Measurements from ENCODE around the gene PAM16. TPM values are rescaled to one million over a fixed set of nuclear protein-coding genes. Genes with fewer than 3 reads are reported as not detected.

The PAM16 gene
- polyA plus RNA-seq, 1 donor from 2014 or later, result 145 TPM

- no peak overlapping the region for H3K9ac ChIP-seq (ENCODE audit: low read length)
- no peaks in the 10 kb centered on the region for H3K9me3 ChIP-seq (ENCODE audit: low read length)
- TF ChIP-seq, protein P1, sequence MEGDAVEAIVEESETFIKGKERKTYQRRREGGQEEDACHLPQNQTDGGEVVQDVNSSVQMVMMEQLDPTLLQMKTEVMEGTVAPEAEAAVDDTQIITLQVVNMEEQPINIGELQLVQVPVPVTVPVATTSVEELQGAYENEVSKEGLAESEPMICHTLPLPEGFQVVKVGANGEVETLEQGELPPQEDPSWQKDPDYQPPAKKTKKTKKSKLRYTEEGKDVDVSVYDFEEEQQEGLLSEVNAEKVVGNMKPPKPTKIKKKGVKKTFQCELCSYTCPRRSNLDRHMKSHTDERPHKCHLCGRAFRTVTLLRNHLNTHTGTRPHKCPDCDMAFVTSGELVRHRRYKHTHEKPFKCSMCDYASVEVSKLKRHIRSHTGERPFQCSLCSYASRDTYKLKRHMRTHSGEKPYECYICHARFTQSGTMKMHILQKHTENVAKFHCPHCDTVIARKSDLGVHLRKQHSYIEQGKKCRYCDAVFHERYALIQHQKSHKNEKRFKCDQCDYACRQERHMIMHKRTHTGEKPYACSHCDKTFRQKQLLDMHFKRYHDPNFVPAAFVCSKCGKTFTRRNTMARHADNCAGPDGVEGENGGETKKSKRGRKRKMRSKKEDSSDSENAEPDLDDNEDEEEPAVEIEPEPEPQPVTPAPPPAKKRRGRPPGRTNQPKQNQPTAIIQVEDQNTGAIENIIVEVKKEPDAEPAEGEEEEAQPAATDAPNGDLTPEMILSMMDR (IDR thresholded peaks at IDR 0.05; ENCODE audit: poor library complexity, severe bottlenecking), result no peak
- TF ChIP-seq MXI1 (conservative IDR thresholded peaks at IDR 0.05; ENCODE audit: poor library complexity, severe bottlenecking) (no peak), RAD21 (conservative IDR thresholded peaks at IDR 0.05) (no peak), SMC3 (conservative IDR thresholded peaks at IDR 0.05; ENCODE audit: poor library complexity) (no peak), TAF1 (IDR thresholded peaks at IDR 0.05; ENCODE audit: low read depth) (no peak), POLR2AphosphoS5 (IDR thresholded peaks at IDR 0.05) (no peak), EP300 (conservative IDR thresholded peaks at IDR 0.05; ENCODE audit: poor library complexity, severe bottlenecking) (no peak), EZH2 (IDR thresholded peaks at IDR 0.05; ENCODE audit: borderline replicate concordance, insufficient read depth, low read length, poor library complexity, severe bottlenecking) (no peak)
- TF ChIP-seq, protein P2, sequence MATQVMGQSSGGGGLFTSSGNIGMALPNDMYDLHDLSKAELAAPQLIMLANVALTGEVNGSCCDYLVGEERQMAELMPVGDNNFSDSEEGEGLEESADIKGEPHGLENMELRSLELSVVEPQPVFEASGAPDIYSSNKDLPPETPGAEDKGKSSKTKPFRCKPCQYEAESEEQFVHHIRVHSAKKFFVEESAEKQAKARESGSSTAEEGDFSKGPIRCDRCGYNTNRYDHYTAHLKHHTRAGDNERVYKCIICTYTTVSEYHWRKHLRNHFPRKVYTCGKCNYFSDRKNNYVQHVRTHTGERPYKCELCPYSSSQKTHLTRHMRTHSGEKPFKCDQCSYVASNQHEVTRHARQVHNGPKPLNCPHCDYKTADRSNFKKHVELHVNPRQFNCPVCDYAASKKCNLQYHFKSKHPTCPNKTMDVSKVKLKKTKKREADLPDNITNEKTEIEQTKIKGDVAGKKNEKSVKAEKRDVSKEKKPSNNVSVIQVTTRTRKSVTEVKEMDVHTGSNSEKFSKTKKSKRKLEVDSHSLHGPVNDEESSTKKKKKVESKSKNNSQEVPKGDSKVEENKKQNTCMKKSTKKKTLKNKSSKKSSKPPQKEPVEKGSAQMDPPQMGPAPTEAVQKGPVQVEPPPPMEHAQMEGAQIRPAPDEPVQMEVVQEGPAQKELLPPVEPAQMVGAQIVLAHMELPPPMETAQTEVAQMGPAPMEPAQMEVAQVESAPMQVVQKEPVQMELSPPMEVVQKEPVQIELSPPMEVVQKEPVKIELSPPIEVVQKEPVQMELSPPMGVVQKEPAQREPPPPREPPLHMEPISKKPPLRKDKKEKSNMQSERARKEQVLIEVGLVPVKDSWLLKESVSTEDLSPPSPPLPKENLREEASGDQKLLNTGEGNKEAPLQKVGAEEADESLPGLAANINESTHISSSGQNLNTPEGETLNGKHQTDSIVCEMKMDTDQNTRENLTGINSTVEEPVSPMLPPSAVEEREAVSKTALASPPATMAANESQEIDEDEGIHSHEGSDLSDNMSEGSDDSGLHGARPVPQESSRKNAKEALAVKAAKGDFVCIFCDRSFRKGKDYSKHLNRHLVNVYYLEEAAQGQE (IDR thresholded peaks at IDR 0.05; ENCODE audit: borderline replicate concordance), result no peak
- H3K4me3 ChIP-seq (ENCODE audit: low read length), result no peak overlapping the region
- H3K36me3 ChIP-seq (ENCODE audit: insufficient read depth, low read length), result no peaks in the 10 kb centered on the region
- no peak overlapping the region for H2AFZ ChIP-seq (ENCODE audit: low read depth, low read length)
- H3F3A ChIP-seq (ENCODE audit: insufficient read depth, low read length, poor library complexity, severe bottlenecking), result no peaks in the 10 kb centered on the region
- H3K9me2 ChIP-seq (ENCODE audit: insufficient read depth, low read length), result no peaks in the 10 kb centered on the region
- H4K20me1 ChIP-seq (ENCODE audit: insufficient read depth), result no peaks in the 10 kb centered on the region
- no peaks in the 10 kb centered on the region for H3K79me2 ChIP-seq (replicated peaks; ENCODE audit: insufficient read depth, low read length)
- H3K27me3 ChIP-seq (ENCODE audit: insufficient read depth, low read depth, low read length), result no peaks in the 10 kb centered on the region
- H3K4me2 ChIP-seq (ENCODE audit: low read length), result no peak overlapping the region
- no peak overlapping the region for H3K27ac ChIP-seq (ENCODE audit: low read length)
These were observed 11.7 kb downstream of the PAM16 start for GRCh38 chr16:4339455-4339854.

GRCh38 chr16:4338712-4339299 is 12.3 kb downstream of the PAM16 start:
- Histone ChIP-seq H3K9me3 (ENCODE audit: low read length) (no peaks in the 10 kb centered on the region), H3K27me3 (ENCODE audit: insufficient read depth, low read depth, low read length) (no peaks in the 10 kb centered on the region), H3K4me3 (ENCODE audit: low read length) (no peak overlapping the region), H3K79me2 (replicated peaks; ENCODE audit: insufficient read depth, low read length) (no peaks in the 10 kb centered on the region), H3K9ac (ENCODE audit: low read length) (no peak overlapping the region), H3K27ac (ENCODE audit: low read length) (no peak overlapping the region), H3F3A (ENCODE audit: insufficient read depth, low read length, poor library complexity, severe bottlenecking) (no peaks in the 10 kb centered on the region), H3K9me2 (ENCODE audit: insufficient read depth, low read length) (no peaks in the 10 kb centered on the region), H4K20me1 (ENCODE audit: insufficient read depth) (no peaks in the 10 kb centered on the region), H3K4me2 (ENCODE audit: low read length) (no peak overlapping the region), H3K36me3 (ENCODE audit: insufficient read depth, low read length) (no peaks in the 10 kb centered on the region), H2AFZ (ENCODE audit: low read depth, low read length) (no peak overlapping the region)
- TF ChIP-seq POLR2AphosphoS5 (IDR thresholded peaks at IDR 0.05), result no peak
- TF ChIP-seq RAD21 (conservative IDR thresholded peaks at IDR 0.05), result no peak
- no peak for TF ChIP-seq MXI1 (conservative IDR thresholded peaks at IDR 0.05; ENCODE audit: poor library complexity, severe bottlenecking)
- TF ChIP-seq TAF1 (IDR thresholded peaks at IDR 0.05; ENCODE audit: low read depth), result no peak
- no peak for TF ChIP-seq EP300 (conservative IDR thresholded peaks at IDR 0.05; ENCODE audit: poor library complexity, severe bottlenecking)
- TF ChIP-seq, protein P1 (IDR thresholded peaks at IDR 0.05; ENCODE audit: poor library complexity, severe bottlenecking), result no peak
